SKM-1 (cell line): Measurements from ENCODE around the gene USH2A.

Source experiments
- DNase-seq: peaks from one replicate; lab custom pipeline; 2025; ENCODE audit not compliant: unreplicated experiment; lab: John Stamatoyannopoulos, UW

USH2A gene

GRCh38 chr1:215888159-215888558 lies 535.1 kb downstream of the USH2A start:
- no peak for DNase-seq

GRCh38 chr1:215887627-215888026 lies 535.6 kb downstream of the USH2A start:
- no peak for DNase-seq

GRCh38 chr1:215883004-215883403 lies 540.2 kb downstream of the USH2A start:
- no peak for DNase-seq

- DNase-seq: no peak
Measured at GRCh38 chr1:215878843-215879242, 544.4 kb downstream of the USH2A start.

- no peak for DNase-seq
Measured at GRCh38 chr1:215878128-215878527, 545.1 kb downstream of the USH2A start.

GRCh38 chr1:215877452-215877951 lies 545.7 kb downstream of the USH2A start:
- no peak for DNase-seq

GRCh38 chr1:215875712-215876111 lies 547.5 kb downstream of the USH2A start:
- DNase-seq: no peak

GRCh38 chr1:215875236-215875635 lies 548.0 kb downstream of the USH2A start:
- DNase-seq: no peak

- no peak for DNase-seq
Measured at GRCh38 chr1:215872658-215873057, 550.6 kb downstream of the USH2A start.

GRCh38 chr1:215868500-215868899 lies 554.7 kb downstream of the USH2A start:
- no peak for DNase-seq

GRCh38 chr1:215865060-215865459 lies 558.2 kb downstream of the USH2A start:
- DNase-seq: no peak

- DNase-seq: peak; percentile 19
Measured at GRCh38 chr1:215863796-215864195, 559.5 kb downstream of the USH2A start.

GRCh38 chr1:215860833-215861232 lies 562.4 kb downstream of the USH2A start:
- DNase-seq: no peak

- DNase-seq: no peak
Measured at GRCh38 chr1:215857317-215857716, 565.9 kb downstream of the USH2A start.

GRCh38 chr1:215845234-215845891 lies 577.9 kb downstream of the USH2A start:
- DNase-seq: no peak

GRCh38 chr1:215844777-215845176 lies 578.5 kb downstream of the USH2A start:
- no peak for DNase-seq

GRCh38 chr1:215844266-215844665 lies 579.0 kb downstream of the USH2A start:
- DNase-seq: no peak

GRCh38 chr1:215842905-215843304 lies 580.3 kb downstream of the USH2A start:
- DNase-seq: no peak

GRCh38 chr1:215835951-215836350 lies 587.3 kb downstream of the USH2A start:
- DNase-seq: no peak

- DNase-seq: no peak
Measured at GRCh38 chr1:215833941-215834729, 589.1 kb downstream of the USH2A start.

- DNase-seq: no peak
Measured at GRCh38 chr1:215830226-215830810, 592.9 kb downstream of the USH2A start.

GRCh38 chr1:215825056-215825455 lies 598.2 kb downstream of the USH2A start:
- DNase-seq: no peak
